Measurements from ENCODE around the gene NOLC1. TPM values are rescaled to one million over a fixed set of nuclear protein-coding genes. Genes with fewer than 3 reads are reported as not detected.

NOLC1 gene
- total and polyA plus RNA-seq, 2 of the 13 experiments (the other 11 are each of a cell fraction or from before 2014, with no cell fraction given): 50.6 to 81.0 TPM

GRCh38 chr10:102117391-102118159 is 34.6 kb upstream of the NOLC1 start (continued):
- TF ChIP-seq DZIP1 (CRISPR knock-in tag; IDR thresholded peaks at IDR 0.05) (no peak), MAF1 (CRISPR knock-in tag; IDR thresholded peaks at IDR 0.05; ENCODE audit: borderline replicate concordance) (no peak), ZNF281 (CRISPR knock-in tag; IDR thresholded peaks at IDR 0.05; ENCODE audit: borderline replicate concordance) (peak; percentile 81; the same call in 1 of the 2 replicates), ZNF33B (CRISPR knock-in tag; IDR thresholded peaks at IDR 0.05) (no peak), ZNF605 (CRISPR knock-in tag; IDR thresholded peaks at IDR 0.05) (no peak), ZNF598 (CRISPR knock-in tag; IDR thresholded peaks at IDR 0.05; ENCODE audit: borderline replicate concordance) (no peak; the same call in 1 of the 2 replicates), GFI1 (CRISPR knock-in tag; IDR thresholded peaks at IDR 0.05; ENCODE audit: borderline replicate concordance) (0 out of 2 replicates have a peak, but pooled peaks have one; percentile 22), ZBTB42 (CRISPR knock-in tag; IDR thresholded peaks at IDR 0.05) (no peak), ZNF850 (CRISPR knock-in tag; conservative IDR thresholded peaks at IDR 0.05) (no peak), REL (CRISPR knock-in tag; conservative IDR thresholded peaks at IDR 0.05) (no peak), SP5 (CRISPR knock-in tag; IDR thresholded peaks at IDR 0.05; ENCODE audit: borderline replicate concordance, low read depth) (no peak), CAMTA2 (CRISPR knock-in tag; IDR thresholded peaks at IDR 0.05; ENCODE audit: borderline replicate concordance) (no peak), ZNF746 (CRISPR knock-in tag; IDR thresholded peaks at IDR 0.05) (0 out of 2 replicates have a peak, but pooled peaks have one; percentile 38), NFYC (CRISPR knock-in tag; IDR thresholded peaks at IDR 0.05) (no peak)
- TF ChIP-seq, protein P1, sequence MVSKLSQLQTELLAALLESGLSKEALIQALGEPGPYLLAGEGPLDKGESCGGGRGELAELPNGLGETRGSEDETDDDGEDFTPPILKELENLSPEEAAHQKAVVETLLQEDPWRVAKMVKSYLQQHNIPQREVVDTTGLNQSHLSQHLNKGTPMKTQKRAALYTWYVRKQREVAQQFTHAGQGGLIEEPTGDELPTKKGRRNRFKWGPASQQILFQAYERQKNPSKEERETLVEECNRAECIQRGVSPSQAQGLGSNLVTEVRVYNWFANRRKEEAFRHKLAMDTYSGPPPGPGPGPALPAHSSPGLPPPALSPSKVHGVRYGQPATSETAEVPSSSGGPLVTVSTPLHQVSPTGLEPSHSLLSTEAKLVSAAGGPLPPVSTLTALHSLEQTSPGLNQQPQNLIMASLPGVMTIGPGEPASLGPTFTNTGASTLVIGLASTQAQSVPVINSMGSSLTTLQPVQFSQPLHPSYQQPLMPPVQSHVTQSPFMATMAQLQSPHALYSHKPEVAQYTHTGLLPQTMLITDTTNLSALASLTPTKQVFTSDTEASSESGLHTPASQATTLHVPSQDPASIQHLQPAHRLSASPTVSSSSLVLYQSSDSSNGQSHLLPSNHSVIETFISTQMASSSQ (IDR thresholded peaks at IDR 0.05; ENCODE audit: low read depth): no peak
- TF ChIP-seq, protein P1 (CRISPR knock-in tag; IDR thresholded peaks at IDR 0.05; ENCODE audit: borderline replicate concordance): peak; percentile 49; the same call in 1 of the 2 replicates
- TF ChIP-seq, protein P2, sequence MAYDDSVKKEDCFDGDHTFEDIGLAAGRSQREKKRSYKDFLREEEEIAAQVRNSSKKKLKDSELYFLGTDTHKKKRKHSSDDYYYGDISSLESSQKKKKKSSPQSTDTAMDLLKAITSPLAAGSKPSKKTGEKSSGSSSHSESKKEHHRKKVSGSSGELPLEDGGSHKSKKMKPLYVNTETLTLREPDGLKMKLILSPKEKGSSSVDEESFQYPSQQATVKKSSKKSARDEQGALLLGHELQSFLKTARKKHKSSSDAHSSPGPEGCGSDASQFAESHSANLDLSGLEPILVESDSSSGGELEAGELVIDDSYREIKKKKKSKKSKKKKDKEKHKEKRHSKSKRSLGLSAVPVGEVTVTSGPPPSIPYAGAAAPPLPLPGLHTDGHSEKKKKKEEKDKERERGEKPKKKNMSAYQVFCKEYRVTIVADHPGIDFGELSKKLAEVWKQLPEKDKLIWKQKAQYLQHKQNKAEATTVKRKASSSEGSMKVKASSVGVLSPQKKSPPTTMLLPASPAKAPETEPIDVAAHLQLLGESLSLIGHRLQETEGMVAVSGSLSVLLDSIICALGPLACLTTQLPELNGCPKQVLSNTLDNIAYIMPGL (CRISPR knock-in tag; IDR thresholded peaks at IDR 0.05; ENCODE audit: borderline replicate concordance in 1 of 2, low read depth in 1 of 2): peak in 1 of 2 experiments; percentile 60; a peak in 2 of 4 replicates

All from HepG2 (cell line).